Kidney (tissue), 14 donors: Measurements from ENCODE around the gene DHFR. TPM values are rescaled to one million over a fixed set of nuclear protein-coding genes. Genes with fewer than 3 reads are reported as not detected.

ENCODE experiments used
- DNase-seq, 5 donors: peaks; one replicate each; pipeline ENCODE4 v3.0.0-alpha.2; 2013 to 2020
- FAIRE-seq: peaks from 2 replicates; lab custom pipeline; 2012; peaks lifted over from hg19 to GRCh38; lab: Jason Lieb, UNC
- H3K27ac ChIP-seq, 2 donors: one replicate each; pipeline ENCODE4 v1.7.0; 2013; ENCODE audit warnings: low read depth in 2 of 2, low read length in 2 of 2, inconsistent platforms in 1 of 2
- H3K27me3 ChIP-seq: one replicate; pipeline ENCODE4 v1.7.1; 2013; ENCODE audit warnings: low read length, inconsistent platforms; ENCODE audit not compliant: control insufficient read depth, insufficient read depth
- H3K36me3 ChIP-seq, 3 donors: one replicate each; pipeline versions ENCODE4 v1.7.0 to v1.7.1; 2013; ENCODE audit warnings: low read length in 3 of 3, control low read depth in 1 of 3, inconsistent platforms in 1 of 3; ENCODE audit not compliant: insufficient read depth in 3 of 3, control insufficient read depth in 2 of 3
- H3K4me1 ChIP-seq, 3 donors: one replicate each; pipeline versions ENCODE4 v1.7.0 to v1.7.1; 2013; ENCODE audit warnings: low read length in 3 of 3, inconsistent platforms in 1 of 3, low read depth in 1 of 3; ENCODE audit not compliant: control insufficient read depth in 2 of 3, insufficient read depth in 2 of 3
- H3K4me3 ChIP-seq, 3 donors: one replicate each; pipeline versions ENCODE4 v1.7.0 to v1.8.1; 2013; ENCODE audit warnings: low read length in 3 of 3, control low read depth in 1 of 3, inconsistent platforms in 1 of 3
- H3K9ac ChIP-seq, 3 donors: one replicate each; pipeline versions ENCODE4 v1.7.0 to v1.7.1; 2013; ENCODE audit warnings: low read length in 3 of 3, control low read depth in 1 of 3, inconsistent platforms in 1 of 3
- H3K9me3 ChIP-seq, 3 donors: one replicate each; pipeline versions ENCODE4 v1.7.0 to v1.7.1; 2013; ENCODE audit warnings: low read length in 3 of 3, control low read depth in 1 of 3, inconsistent platforms in 1 of 3; ENCODE audit not compliant: control insufficient read depth in 2 of 3, insufficient read depth in 1 of 3
- intact Hi-C: fragments of 100-400 bp; cut with DNase I; formaldehyde crosslinking; loops from one replicate; pipeline ENCODE4 v1.11.1; 2022
- polyA plus RNA-seq: library from polyadenylated mRNA; stranded (reverse); fragments of 350-450 nt; fragmentation: Illumina TruSeq; extraction: RNeasy Lipid Tissue Mini Kit (QIAGEN cat#74804); gene quantifications from one replicate; pipeline ENCODE4 v1.2.3, GENCODE V29; 2014; ENCODE audit warnings: low read depth, low replicate concordance; ENCODE audit not compliant: insufficient read depth
- total RNA-seq: library from RNA; stranded (reverse); fragmentation: NEBNext Ultra II Directional; extraction: Animal tissue kit (Norgen Biotek cat#: 25700); gene quantifications from one replicate; pipeline ENCODE4 v1.2.1, GENCODE V29; 2021
- TF ChIP-seq, protein P1 (sequence below): IDR thresholded peaks from 3 replicates; pipeline ENCODE4 v1.5.1; 2012; ENCODE audit warnings: mild to moderate bottlenecking, moderate library complexity, borderline replicate concordance; ENCODE audit not compliant: insufficient read depth; ENCODE audit errors: extremely low read depth
- donor health status: control.
- donor health status: control.
- donor health status: control.
- donor health status: control.
- donor health status: control.
- donor health status: DM: yes; HTN: yes; CAD: no.
- donor health status: Normal renal cell carcinoma (clear cell type).

DHFR gene
- total and polyA plus RNA-seq, 2 donors from 2014 or later = 13.7 to 14.3 TPM

GRCh38 chr5:80619086-80619485 lies 35.7 kb downstream of the DHFR start:
- DNase-seq = no peak
- intact Hi-C loops = no loop called here
- Histone ChIP-seq H3K27ac (no peak overlapping the region), H3K4me1 (no peaks in the 10 kb centered on the region), H3K27me3 (no peaks in the 10 kb centered on the region), H3K4me3 (no peak overlapping the region), H3K36me3 (no peaks in the 10 kb centered on the region), H3K9me3 (no peaks in the 10 kb centered on the region), H3K9ac (no peak overlapping the region)
- FAIRE-seq = no peak
- TF ChIP-seq, protein P1, sequence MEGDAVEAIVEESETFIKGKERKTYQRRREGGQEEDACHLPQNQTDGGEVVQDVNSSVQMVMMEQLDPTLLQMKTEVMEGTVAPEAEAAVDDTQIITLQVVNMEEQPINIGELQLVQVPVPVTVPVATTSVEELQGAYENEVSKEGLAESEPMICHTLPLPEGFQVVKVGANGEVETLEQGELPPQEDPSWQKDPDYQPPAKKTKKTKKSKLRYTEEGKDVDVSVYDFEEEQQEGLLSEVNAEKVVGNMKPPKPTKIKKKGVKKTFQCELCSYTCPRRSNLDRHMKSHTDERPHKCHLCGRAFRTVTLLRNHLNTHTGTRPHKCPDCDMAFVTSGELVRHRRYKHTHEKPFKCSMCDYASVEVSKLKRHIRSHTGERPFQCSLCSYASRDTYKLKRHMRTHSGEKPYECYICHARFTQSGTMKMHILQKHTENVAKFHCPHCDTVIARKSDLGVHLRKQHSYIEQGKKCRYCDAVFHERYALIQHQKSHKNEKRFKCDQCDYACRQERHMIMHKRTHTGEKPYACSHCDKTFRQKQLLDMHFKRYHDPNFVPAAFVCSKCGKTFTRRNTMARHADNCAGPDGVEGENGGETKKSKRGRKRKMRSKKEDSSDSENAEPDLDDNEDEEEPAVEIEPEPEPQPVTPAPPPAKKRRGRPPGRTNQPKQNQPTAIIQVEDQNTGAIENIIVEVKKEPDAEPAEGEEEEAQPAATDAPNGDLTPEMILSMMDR = no peak

DNA sequence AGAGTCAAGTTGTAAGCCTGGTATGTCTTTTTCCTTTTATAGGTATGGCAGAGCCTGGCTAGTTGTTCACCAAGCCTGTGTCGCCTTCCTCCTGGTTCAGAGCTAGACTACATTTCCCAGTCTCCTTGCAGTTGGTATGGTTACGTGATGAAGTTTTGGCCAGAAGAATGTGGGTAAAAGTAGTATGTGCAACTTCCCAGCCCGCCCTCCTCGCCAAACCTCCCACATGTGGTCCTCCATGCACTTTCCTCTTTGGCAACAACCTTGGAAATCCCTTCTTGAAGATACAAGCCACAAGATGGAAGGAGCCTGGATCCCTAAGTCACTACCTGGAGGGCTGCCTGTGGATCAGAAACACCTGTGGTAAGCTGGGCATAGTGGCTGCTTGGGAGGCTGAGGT lies 36.3 kb downstream of the DHFR start:
- Histone ChIP-seq H3K27me3 (no peaks in the 10 kb centered on the region), H3K9me3 (no peaks in the 10 kb centered on the region), H3K27ac (no peak overlapping the region), H3K36me3 (no peaks in the 10 kb centered on the region), H3K9ac (no peak overlapping the region), H3K4me3 (no peak overlapping the region), H3K4me1 (no peaks in the 10 kb centered on the region)
- intact Hi-C loops = no loop called here
- DNase-seq = no peak
- no peak for FAIRE-seq
- TF ChIP-seq, protein P1 = no peak

DNA sequence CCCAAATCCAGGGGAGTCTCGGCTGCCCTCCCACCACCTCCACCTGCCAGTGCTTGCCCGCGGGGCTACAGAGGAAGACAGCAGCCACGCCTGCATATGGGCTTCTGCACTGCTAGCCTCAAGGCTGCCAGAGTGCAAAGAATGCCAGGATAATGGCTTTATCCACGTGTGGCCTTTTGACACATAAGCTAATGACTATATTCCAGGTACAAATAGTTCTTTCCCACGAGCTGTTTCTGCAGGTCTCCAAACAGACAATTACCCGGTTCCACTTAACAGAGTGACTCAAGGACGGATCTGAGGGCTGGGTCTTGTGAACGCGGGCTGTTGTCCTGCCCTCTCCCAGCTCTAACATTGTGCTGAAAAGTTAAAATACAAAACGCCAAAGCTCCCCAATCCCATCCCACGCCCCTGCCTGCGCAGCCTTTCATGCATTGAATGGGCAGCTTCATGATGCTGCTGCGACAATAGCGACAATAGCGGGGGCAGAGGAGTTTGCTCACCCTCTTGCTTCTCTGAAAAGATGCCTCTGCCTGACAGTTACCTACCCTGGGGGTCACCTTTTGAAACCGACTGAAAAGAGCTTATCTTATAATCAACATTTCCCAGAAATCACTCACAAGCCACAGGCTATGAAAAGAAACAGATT lies 39.4 kb downstream of the DHFR start:
- H3K9me3 ChIP-seq = no peaks in the 10 kb centered on the region
- H3K4me1 ChIP-seq = no peaks in the 10 kb centered on the region
- no peaks in the 10 kb centered on the region for H3K36me3 ChIP-seq
- H3K27ac ChIP-seq = no peak overlapping the region
- H3K9ac ChIP-seq = no peak overlapping the region
- no peak for FAIRE-seq
- no peaks in the 10 kb centered on the region for H3K27me3 ChIP-seq
- TF ChIP-seq, protein P1 = no peak
- intact Hi-C loops = no loop called here
- no peak for DNase-seq
- H3K4me3 ChIP-seq = no peak overlapping the region

DNA sequence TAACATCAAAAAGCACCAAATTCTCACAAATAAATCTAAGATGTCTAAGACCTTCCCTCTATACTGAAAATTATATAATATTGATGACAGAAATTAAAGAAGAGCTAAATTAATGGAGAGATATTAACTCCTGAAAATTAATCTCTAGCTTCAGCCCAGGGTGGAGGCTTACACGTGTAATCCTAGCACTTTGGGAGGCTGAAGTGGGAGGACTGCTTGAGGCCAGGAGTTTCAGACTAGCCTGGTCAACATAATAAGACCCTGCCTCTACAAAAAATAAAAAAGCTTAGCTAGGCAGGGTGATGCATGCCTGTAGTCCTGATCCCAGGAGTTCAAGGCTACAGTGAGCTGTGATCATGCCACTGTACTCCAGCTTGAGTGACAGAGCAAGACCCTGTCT lies 45.1 kb downstream of the DHFR start:
- DNase-seq (no peak), FAIRE-seq (no peak)
- Histone ChIP-seq H3K4me1 (no peaks in the 10 kb centered on the region), H3K27ac (no peak overlapping the region), H3K4me3 (no peak overlapping the region), H3K27me3 (no peaks in the 10 kb centered on the region), H3K9ac (no peak overlapping the region), H3K9me3 (peaks cover 0 to 7% (median 0%) of the 10 kb centered on the region in 3 donors), H3K36me3 (no peaks in the 10 kb centered on the region)
- intact Hi-C loops = no loop called here
- TF ChIP-seq, protein P1 = no peak
